GM12891 (cell line): ENCODE data around the gene FAM184B.

ENCODE experiments used
- PAX5 ChIP-seq: IDR thresholded peaks from 2 replicates; pipeline ENCODE4 v1.6.1; 2011; ENCODE audit warnings: low read length, moderate library complexity, mild to moderate bottlenecking; ENCODE audit not compliant: insufficient read depth, severe bottlenecking
- POLR2A ChIP-seq: IDR thresholded peaks from 2 replicates; pipeline ENCODE4 v1.6.1; 2011; ENCODE audit warnings: low read depth, low read length, control low read depth
- POLR2AphosphoS5 ChIP-seq: IDR thresholded peaks from 2 replicates; pipeline ENCODE4 v1.6.1; 2011; ENCODE audit warnings: low read depth, low read length, control low read depth
- POU2F2 ChIP-seq: IDR thresholded peaks from 2 replicates; pipeline ENCODE4 v1.6.1; 2011; ENCODE audit warnings: low read depth, mild to moderate bottlenecking, control low read depth, low read length, moderate library complexity
- SPI1 ChIP-seq: IDR thresholded peaks from 2 replicates; pipeline ENCODE4 v1.6.1; 2011; ENCODE audit warnings: low read depth, low read length, control low read depth
- TAF1 ChIP-seq: IDR thresholded peaks from 2 replicates; pipeline ENCODE4 v1.6.1; 2011; ENCODE audit warnings: low read depth, low read length, control low read depth

DNA sequence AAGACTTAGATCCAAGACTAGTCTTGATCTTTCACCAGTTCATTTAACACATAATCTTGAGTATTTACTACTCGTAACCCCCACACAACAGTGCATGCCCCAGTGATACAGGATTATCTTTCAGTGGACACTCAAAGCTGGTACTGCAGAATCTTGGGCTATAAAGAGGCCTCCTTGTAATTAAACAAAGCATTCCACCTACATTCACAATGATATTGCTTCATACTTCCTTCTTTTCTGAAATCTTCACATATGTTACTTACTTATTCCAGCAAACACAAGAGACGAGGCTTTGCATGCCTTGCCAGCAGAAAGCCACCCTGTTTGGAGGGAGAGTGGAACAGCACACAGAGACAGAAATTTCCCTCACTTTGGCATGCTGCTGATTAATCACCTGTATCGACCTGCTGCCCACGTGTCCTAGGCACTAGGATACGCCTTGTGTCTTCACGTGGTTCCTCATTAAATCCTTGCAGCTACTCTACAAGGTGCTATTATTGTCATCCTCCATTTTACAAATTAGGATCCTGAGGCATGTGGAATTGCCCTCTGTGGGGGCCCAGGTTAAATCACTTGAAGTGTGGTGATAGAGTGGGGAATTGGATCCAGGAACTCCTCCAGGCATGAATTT is 77.3 kb downstream of the FAM184B start:
- TF ChIP-seq SPI1 (no peak), POLR2A (no peak), POLR2AphosphoS5 (no peak), TAF1 (no peak), POU2F2 (no peak), PAX5 (no peak)
